AG08396 (cell line): ENCODE data around the gene FYN.

ENCODE experiments used
- DNase-seq: peaks from one replicate; pipeline ENCODE4 v3.0.0; 2012; ENCODE audit warnings: low spot score, mixed read lengths

The FYN gene

DNA sequence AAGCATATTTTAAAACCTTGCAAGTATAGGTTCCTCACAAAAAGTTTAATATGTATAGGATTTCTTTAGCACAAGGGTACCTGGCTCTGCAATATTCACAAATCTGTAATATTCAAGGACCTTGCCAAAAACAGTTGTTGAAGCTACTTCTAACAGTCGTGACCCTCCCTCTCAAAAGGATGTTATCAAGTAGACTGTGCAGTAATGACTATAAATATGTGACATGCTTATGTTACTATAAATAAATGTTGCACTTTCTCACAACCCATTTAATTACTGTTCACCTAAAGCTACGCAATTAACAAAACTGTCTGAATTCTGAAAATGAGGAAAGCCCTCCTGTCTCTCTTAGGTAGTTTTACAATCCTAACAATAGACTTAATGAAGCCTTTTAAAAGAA, 41.8 kb downstream of the FYN start:
- DNase-seq = no peak

DNA sequence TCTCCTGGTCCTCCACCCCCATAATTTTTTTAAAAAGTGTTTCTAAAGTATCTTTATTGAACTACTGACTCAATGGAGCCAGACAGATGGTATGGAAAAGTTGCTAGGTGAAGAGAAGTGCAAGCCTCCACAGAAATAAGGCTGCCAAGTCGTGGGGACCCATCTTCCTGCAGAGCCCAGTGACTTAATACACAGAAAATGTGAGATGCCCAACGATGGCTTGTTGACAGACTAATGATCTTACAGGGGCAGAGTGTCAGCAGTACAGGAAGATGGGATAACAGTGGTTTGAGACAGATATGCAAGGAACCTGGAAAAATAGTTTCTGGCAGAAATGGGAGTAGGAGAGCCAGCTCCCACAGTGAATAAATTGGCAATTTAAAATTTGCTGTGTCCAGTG, 43.3 kb downstream of the FYN start:
- DNase-seq = no peak

DNA sequence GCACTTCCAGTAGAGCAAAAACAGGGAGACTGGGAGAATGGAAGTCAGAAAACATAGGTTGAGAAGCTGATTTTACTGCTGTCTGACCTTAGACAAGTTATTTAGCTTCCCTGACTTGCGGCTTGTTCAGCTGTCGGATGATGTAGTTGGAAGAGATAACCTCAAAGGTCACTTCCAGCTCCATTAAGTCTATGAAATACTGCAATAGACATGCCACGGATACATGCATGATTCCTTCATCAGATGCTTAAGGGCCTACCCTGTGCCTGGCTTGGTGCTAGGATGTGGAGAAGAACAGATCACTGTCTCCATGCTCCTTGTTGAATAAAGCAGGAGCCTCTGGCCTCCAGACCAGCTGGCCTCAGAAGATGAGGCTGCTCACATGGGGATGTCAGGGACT, 43.7 kb downstream of the FYN start:
- no peak for DNase-seq

DNA sequence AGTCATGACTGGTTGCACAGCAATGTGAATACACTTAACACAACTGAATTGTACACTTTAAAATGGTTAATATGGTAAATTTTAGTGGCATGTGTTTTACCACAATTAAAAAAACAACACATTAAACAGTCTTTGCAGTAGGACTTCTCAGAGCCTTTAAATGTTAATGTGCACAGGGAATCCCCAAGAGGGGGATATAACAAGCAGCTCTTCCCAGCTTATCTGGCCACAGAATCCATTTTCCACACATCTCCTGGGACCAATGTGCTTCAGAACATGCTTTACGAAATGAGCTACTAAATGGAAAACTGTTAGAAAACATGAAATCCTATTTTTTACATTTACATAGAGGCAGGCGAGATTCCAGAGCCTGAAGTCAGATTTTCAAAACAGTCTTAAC, 44.4 kb downstream of the FYN start:
- no peak for DNase-seq

DNA sequence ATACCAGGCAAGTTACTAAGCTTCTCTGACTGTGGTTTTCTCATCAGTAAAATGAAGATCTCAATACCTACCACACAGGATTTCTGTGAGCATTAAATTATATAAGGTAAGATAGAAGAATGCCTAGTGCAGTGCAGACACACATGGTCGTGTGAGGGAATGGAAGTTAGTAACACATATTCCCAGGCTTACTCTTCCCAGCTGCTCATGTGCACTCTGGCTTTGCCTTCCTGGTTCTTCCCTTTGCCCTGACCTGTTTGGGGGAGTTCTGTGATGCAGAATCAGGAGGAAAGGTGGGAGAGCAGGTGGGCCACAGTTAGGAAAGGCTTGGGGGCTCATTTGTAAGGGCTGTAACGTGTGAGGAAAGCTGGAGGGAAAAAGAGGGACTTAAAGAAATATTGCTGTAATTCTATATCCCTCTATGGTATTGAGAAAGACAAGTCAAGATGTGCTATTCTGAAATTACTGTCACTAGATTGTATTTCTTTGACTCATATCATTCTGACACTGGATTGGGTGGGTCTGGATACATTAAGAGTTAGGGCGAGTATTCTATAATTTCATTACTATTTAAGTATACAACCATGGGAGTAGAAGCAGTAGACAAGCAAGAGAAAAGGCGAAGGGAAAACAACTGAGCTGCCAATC, 47.7 kb downstream of the FYN start:
- DNase-seq = no peak

DNA sequence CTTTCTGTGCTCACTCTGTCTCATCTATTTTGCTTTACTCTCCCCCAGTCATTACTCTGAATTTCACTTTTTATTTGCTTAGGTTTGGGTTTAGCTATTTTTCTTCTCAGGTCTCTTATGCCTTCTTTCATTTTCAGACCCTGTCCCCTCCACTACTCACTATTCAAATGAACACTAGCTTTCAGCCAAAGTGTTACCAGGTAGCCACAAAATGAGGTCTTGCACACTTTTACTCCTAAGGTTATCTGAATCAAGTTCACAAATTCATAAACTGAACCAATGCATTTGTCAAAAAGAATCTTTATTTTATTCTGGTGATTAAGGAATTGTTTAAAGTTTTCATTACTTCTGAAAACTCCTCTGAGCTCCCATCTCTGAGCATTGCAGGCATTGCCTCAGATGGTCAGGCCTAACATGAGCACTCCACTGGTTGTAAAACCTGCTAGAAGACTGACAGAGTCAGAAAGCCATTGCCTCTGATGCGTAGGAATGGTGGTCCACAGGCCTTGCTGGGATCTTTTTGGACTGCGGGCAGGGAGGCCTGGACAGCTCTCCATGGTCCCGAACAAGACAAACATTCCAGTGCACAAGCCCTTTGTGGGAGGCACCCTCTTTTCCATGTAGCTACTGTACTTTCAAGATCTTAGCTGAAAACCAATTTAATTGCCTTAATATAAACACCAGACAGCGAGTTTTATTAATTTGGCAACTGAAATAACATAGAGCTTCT, 48.5 kb downstream of the FYN start:
- DNase-seq = no peak

DNA sequence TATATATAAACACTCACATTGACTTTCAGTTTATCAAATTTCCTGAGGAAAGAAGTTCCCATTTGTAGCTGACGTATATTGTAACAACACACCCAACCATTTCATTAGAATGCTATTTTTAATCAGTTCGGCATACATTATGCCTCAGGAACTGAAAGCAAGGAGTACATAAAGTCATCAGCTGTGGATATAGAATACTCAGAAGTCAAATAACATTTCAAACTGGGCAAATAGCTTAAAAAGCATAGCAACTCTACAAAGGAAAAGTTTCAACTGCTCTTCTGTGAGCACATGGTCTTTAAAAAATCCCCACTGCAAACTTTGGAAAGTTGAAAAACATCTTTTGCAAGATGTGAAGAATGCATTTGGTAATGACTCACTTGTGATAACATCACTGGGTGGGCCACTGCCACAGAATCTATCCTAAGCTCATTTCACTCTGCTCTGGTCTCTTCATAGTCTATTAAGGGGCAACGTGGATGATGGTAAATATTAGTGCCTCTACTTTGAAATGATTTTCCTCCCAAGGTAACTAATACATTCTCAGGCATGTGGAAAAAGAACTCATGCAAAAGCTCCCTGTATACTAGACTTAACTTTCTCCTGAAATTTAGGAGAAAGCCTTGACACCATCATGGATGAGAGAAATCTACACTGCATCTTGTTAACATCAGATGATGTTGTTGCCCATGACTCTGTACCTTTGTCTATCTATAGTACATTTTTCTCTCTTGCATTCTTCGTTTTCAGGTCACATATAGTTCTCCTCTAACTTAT, 49.2 kb downstream of the FYN start:
- peak; percentile 27 for DNase-seq

DNA sequence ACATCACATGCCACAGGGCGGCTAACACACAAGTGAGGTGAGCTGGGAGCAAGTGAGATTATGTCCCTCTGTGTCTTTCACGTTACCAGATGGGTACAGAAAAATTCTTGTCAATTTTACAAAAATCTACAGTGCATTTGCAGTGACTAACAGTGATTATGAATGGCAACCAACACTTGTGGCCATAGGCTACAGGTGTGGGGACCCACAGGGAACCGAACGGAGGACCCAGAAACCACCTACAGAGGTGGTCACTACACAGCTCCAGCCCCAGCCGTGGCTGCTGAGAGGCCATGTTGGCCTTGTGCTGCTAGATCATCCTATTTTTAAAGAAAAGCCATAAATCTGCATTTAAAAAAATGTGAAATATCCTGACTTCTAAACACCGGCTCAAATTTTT, 50.2 kb downstream of the FYN start:
- DNase-seq = no peak

DNA sequence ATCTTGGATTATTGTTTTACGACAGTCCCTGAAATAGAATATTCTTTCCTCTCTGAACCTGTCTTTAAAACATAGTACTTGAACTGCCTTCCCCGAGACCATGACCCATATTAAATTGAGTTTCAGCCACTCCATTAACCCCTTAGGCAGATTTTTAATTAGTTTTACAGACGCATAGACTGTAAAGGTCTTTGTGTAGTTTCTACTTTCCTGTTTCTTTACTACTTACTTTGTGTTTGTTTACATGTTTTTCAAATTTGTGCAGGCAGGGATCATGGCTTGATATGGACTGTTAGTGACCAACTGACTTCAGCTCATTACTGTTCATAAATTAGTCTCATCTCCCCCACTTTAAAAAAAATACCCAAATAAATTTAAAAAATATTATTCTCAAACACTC, 53.8 kb downstream of the FYN start:
- no peak for DNase-seq

DNA sequence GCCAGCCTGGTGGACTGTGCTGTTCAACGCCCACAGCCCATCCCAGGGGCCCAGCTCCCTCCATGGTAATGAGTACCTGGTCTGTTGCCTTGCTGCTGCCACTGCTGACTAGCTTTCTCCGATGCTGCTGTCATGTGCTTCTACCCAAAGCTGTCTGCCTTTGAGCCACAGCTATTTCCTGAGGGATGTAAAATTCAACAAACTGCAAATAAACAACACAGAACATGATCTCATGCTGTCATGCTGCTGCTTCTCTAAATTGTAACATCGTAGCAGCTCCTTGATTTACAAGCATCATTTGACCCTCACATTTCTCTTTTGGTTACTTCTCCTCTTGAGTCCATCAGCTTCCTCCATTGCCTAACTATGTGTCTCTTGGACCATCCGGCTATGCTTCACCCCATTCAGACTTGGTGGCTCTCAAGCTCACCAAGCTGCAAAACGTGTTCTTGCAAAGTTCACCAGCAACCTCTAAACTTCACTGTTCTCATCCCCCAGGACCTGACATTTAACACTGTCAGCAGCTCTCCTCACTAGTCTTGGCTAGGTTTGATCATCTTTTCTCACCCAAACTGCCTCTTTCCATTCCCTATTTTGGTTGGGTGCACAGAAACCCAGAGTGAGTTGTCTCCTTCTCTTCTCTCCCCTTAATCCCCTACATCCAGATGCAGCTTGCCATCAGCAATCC, 54.6 kb downstream of the FYN start:
- DNase-seq = peak; percentile 14

DNA sequence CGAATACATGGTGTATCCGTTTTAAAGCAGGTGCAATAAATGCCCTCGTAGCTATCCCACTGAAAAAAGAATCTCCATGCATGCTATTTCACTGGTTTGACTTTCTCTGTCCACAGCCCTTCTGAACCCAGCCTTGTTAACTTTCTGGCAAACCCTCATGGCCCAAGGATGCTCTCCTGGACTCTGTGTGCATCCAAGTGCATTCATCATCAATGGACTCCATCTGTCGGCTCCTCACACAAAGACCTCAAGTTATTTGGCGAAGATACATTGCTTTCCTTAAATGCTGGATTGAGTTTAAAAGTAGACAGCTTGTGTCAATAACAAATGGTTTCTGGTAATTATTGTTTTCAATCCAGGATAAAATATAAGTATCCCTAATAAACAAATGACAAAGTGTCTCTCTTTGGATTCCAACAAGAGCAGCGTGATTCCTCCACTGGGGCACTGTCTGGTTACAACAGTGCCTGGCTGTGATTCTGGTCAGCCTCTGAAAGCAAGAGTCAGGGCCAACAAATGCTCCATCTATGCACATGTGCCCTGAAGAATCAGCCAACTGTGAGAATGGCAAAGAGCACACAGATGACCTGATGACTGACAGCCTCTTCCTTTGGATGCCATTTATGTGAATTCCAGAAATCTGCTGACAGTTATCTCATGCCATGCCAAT, 55.7 kb downstream of the FYN start:
- no peak for DNase-seq

DNA sequence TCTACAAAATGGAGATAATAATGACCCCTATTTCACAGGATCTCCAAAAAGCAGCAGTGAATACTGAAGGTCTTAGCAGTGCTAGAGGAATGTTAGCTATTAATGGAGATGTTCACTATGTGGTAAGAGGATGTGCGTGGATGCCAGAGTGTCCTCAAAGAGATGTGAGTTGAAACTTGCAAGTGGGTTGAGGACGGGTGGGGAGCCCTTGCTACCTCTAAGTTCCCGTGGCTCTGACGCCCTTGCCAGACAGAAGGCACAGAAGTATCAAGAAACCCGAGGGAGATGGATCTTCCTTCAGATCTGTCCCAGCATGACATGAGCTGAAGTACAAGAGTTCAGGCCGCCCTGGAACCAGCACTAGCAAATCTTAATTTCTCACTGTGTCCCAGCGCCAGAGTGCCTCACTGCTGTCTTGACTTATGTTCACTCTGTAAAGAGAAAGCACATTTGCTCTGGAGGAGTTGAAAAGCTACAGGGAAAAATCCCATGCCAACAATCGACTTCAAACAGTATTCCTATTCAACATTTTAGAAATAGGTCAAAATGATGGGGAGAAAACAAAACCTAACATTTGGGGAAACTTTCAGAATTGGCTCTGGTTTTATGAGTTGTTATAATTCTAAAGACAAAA, 59.5 kb downstream of the FYN start:
- no peak for DNase-seq

DNA sequence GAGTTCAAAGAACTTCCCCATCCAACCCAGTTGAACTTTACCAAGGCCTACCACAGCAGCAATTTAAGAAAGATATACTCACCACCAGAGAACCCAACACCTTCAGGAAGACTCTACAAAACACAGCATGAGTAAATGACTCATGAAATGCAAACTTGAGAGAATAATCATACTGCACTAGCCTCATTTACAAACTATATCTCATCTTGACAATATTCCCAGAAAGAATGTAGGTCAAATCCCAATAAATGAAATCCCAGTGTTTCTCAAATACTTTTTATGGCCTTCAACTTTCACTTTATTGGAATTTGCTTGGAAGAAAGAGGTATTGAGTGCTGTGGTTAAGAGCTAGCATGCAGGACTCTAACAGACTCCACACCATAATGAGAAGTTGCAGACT, 60.0 kb downstream of the FYN start:
- DNase-seq = no peak

DNA sequence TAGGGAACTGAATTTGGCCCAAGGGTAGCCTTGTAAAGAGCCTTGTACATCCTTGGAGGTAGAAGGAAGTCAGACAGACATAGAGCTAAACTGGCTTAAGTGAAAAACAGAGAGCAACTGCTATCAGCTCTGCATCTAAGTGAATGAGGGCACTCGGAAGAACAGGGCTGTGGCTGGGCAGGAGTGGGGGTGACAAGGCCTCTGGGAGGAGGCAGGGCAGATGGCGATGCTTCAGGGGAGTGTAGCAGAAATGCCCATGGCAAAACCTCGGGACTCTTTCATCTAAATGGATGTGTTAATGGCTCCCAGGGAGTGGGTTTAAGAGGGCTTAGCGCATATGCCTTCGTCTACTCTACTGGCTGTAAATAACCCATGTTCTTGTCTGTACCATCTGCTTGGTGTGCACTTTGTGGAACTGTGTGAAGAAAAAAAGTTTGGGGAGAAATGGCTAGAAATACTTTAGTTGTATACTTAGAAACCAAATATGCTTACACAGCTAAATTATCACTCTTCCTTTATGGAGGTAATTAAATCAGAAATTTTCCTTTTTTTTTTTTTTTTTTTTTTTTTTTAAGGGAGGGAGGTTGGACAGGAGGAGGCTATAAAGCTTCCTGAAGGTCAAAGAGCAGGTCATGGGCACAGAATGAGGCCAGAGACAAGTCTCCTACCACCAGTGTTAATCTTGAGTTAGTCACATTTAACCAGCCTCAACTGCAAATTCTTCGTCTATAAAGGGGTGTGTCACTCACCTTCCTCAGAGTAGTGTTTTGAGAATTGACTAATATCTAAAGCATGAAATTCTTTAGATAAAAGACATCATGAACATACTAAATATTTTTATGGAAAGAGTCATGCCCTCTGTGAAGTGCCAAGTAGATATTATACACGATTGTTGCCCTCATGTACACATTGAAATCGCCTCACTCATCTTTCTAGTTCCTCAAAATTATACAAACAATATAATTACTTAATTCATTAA, 60.9 kb downstream of the FYN start:
- DNase-seq = no peak

DNA sequence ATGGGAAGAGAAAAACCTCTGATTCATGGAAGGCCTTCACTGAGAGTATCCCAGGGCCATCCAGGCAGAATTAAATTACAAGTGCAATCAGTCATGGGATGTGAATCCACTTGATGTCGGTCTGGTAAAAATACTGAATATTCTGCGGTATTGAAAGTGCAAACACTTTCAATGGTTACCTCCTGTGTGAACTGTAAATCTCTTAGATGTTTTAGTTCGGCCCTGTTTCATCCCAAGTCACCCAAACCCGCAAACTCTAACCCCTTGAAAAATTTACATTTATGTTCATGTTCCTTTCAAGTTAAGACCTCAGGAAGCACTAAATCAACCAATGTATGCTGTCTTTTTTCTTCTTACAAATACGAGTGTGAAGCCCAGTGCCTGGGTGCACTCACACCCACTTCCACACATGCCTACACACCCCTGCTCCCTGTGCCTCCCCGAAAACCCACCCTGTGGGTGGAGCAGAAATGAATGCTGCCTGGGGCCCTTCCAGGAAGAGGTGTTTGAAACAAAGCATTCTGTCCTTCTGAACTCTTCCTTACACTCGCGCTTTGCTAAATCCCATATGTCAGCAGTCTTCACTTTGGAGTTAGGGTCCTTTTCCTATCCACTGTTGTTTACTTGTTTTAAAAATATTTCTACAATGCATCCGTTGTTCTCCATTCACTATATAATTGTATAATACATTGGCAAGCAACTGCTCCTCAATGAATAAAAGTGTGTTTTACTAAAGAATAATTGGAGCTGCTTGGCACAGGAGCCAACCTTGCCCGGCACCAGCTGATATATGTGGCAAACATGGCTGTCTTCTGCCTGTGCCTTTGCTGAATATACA, 62.7 kb downstream of the FYN start:
- no peak for DNase-seq

DNA sequence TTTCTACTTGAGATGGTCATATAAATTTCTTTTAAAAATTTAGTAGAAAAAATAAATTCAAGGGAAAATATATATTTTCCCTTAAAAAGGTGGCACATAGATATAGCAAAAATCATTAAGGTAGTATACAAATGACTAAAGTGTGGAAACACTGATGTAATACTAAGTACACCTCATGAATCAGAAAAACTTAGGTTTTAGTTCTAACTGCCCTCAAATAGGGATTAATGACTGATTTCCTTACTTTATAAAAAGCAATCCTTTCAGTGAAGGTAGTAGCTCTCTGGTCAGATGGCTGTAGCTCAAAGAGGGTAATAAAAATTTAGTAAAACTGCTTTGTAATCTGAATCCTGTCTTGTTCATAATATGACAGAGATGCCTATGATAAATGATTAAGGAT, 63.5 kb downstream of the FYN start:
- no peak for DNase-seq

DNA sequence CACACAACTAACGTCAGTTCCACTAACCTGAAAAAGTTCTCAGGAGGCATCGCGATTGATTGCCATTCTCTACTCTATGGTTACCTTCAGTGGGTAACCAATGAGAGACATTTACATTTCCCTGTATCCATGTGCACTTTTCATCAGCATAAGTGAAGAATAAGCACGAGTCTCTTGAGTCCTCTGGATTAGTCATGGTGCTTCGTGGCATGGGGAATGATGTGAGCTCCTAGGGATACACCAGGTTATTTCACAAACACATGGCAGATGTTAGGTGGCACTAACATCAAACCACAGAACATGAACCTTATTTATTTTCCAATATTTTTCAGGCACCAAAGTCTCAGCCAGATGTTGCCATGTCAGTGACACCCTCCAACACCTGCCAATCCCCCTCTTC, 64.0 kb downstream of the FYN start:
- no peak for DNase-seq

DNA sequence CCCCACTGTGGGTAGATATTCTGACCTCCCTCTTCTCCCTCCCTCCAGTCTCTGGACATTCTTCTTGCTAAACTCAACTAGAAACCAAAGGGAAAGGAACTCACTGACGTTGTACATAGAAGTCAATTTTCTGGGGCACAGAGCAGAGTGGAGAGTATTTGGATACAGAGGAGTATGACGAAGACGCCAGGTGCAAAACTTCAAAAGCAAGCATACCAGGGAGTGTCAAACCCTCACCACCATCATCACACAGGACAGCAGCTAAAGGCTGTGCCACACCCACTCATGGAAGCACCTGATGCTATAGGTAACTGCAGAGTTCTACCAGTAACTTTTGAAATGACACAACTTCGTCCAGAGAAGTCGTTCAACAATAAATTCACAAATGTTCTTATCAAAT, 64.8 kb downstream of the FYN start:
- DNase-seq = no peak
